ENCODE results near the gene LIPH.
"Not testable (repeated sequence)": the region's sequence is repeated elsewhere in the genome, so short reads cannot be mapped to it uniquely, and the experiment has no call there.

Gene LIPH

GRCh38 chr3:185488465-185488864 lies 63.9 kb downstream of the LIPH start:
- no peak for DNase-seq (ENCODE audit: low spot score)

DNA sequence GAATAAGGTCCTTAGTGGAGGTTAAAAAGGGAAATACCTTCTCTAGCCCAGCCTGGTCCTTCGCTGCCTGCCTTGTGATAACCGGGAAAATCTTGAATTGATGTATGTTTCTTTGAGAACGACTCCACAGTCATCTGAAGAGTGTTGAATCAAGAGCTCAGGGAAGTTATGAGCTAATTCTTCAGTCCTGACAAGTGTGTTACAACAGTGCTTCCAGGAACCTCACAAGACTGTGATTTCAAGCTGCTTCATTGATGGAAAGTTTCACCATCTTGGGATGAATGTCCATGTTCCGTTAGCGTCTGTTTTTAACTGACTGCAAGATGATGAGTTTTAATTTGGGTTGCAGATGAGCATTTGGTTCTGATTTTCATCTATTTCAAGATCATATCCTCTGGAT lies 66.0 kb downstream of the LIPH start:
- no peak for DNase-seq (ENCODE audit: low spot score)

DNA sequence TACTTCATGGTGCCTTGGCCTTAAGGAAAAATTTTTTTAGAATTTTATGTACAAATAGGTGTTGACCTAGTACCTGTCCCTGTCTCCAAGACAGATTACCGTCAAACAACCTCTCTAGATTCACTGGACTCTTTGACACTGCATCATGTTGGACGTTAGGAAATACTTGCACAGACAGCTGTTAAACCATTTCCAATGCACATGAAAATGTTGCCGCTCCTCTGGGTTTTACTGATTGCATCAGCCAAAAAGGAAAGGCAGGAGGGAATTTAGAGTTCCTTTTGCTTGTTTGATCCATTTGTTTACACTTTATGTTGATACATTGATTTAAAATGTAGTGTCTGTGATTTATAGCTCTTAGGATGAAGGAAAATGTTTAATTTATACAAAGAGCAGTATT lies 68.1 kb downstream of the LIPH start:
- no peak for DNase-seq (ENCODE audit: low spot score)

DNA sequence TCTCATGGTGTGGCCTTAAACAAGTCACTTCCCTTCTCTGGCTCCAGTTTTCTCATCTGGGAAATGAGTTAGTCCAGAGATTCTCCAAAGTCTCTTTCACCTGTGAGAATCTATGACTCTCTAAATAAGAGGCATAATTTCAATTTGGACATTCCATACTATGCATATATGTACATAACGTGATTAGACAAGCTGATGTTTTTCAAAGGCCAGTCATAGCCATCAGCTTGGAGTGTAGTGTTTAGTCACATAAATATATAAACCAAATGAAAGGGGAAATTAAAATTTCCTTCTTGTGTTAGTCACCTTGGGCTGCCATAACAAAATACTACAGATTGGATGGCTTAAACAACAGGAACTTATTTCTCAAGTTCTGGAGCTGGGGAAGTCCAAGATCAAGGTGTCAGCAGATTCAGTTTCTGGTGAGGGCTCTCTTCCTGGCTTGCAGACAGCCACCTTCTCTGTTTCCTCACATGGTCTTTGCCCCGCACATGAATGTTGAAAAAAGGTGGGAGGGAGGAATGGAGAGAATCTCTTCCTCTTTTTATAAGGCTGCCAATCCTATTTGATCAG lies 72.9 kb downstream of the LIPH start:
- DNase-seq (ENCODE audit: low spot score): no peak

GRCh38 chr3:185477316-185477715 lies 75.1 kb downstream of the LIPH start:
- no peak for DNase-seq (ENCODE audit: low spot score)

GRCh38 chr3:185474922-185475321 lies 77.5 kb downstream of the LIPH start:
- not testable (repeated sequence) for DNase-seq (ENCODE audit: low spot score)

DNA sequence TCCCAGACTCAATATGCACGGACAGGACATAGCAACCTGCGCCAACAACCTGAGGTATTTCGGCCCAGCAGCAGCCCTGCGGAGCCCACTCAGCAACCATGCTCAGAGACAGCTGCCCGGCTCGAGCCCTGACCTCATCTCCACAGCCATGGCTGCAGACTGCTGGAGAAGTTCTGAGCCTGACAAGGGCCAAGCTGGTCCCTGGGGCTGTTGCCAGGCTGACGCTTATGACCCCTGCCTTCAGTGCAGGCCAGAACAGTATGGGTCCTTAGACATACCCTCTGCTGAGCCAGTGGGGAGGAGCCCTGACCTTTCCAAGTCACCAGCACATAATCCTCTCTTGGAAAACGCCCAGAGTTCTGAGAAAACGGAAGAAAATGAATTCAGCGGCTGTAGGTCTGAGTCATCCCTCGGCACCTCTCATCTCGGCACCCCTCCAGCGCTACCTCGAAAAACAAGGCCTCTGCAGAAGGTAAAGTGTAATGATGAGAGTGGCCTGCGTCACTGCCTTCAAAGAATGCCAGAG lies 79.0 kb downstream of the LIPH start:
- DNase-seq (ENCODE audit: low spot score): no peak

DNA sequence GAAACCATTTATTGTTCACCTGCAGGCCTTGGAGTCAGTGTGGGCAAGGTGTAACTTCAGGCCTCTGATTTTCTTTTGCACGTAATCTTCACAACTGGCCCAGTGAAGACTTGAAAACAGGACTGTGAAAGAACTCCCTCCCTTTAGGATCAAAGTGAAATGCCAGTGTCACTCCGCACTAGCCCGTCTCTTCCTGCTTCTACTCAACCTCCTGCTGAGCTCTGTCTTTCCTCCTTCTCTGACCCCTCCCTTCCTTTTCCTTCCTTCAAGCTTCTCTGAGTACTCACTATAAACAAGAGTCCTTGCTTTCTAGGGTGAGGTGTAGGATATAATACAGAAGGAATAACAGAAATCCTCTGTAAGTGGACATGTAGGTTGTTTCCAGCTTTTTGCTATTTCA lies 82.1 kb downstream of the LIPH start:
- DNase-seq (ENCODE audit: low spot score): no peak

DNA sequence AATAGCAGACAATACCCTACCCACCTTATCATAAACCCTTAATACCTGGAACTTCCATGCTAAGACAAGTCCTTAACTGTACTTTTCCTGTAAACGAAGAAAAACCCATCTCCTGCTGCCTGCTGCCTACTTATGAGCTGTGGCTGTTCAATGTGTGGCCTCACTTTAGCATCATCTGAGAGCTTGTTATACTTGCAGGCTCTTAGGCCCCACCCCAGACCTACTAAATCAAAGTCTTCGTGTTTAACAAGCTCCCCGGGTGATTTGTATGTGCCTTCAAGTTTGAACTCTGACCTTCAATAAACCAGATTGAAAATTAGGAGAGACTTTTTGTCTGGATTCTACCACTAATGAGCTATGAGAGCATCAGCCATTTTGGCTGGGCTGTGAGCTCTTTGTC lies 82.8 kb downstream of the LIPH start:
- DNase-seq (ENCODE audit: low spot score): no peak

- not testable (repeated sequence) for DNase-seq (ENCODE audit: low spot score)
Observed at GRCh38 chr3:185466123-185466522, 86.3 kb downstream of the LIPH start.

DNA sequence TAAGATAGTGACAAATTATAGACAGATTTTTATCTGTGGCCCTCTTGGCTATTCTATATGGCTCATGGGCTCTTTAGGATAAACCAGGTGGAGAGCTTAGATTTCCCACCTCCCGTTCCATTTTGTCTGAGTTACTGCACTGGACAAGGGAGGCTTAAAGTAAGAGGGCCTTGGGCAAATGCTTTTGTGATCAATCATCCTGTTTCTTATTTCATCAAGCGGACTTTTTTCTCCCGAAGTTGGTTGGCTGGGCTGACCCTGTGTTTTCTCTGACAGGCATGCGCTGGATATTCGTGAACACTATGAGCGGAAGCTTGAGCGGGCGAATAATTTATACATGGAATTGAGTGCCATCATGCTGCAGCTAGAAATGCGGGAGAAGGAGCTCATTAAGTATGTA lies 86.9 kb downstream of the LIPH start:
- no peak for DNase-seq (ENCODE audit: low spot score)

- DNase-seq (ENCODE audit: low spot score): peak; percentile 35
Observed at GRCh38 chr3:185460719-185461350, 91.6 kb downstream of the LIPH start.

GRCh38 chr3:185460309-185460708 lies 92.1 kb downstream of the LIPH start:
- DNase-seq (ENCODE audit: low spot score): no peak

GRCh38 chr3:185457376-185457775 lies 95.0 kb downstream of the LIPH start:
- no peak for DNase-seq (ENCODE audit: low spot score)
